PFSK-1 (cell line): ENCODE measurements around the gene CERS6.

Experiments
- FOXP2 ChIP-seq: optimal IDR thresholded peaks from 2 replicates; pipeline ENCODE3; 2011; ENCODE audit warnings: borderline replicate concordance, control low read depth, inconsistent platforms; ENCODE audit not compliant: insufficient read depth; ENCODE audit errors: extremely low read length, extremely low read depth
- POLR2AphosphoS5 ChIP-seq: IDR thresholded peaks from 2 replicates; pipeline ENCODE4 v1.6.1; 2012; ENCODE audit warnings: low read depth, mild to moderate bottlenecking, control low read depth, low read length, moderate library complexity

- TF ChIP-seq POLR2AphosphoS5, result no peak
- no peak for TF ChIP-seq FOXP2
Observed at GRCh38 chr2:168478206-168478605, 22.1 kb downstream of the CERS6 start.
